T-helper 1 cell treated with Interleukin-12 subunit alpha and Interleukin-12 subunit beta and Interleukin-4 antibody, amounts not matched to agents 30 ng/mL and 1 ng/mL, for 36 hours (primary cell): ENCODE measurements around the gene FAM76A. TPM values are rescaled to one million over a fixed set of nuclear protein-coding genes. Genes with fewer than 3 reads are reported as not detected.

Experiments
- intact Hi-C: fragments of 100-400 bp; cut with micrococcal nuclease; formaldehyde crosslinking; loops from one replicate; pipeline ENCODE4 v1.15.1; 2024
- total RNA-seq: library from RNA; stranded (reverse); gene quantifications from 2 replicates; pipeline ENCODE4 v1.2.3, GENCODE V29; 2022

FAM76A gene
- total RNA-seq, 1 donor from 2014 or later: 15.5 TPM

GRCh38 chr1:27719286-27720251 lies 6.2 kb upstream of the FAM76A start:
- intact Hi-C loops: loop anchor here (1.0 to 5.0 kb wide), 2 partner anchors 50 to 97 kb away; no protein-coding TSS in a partner anchor

DNA sequence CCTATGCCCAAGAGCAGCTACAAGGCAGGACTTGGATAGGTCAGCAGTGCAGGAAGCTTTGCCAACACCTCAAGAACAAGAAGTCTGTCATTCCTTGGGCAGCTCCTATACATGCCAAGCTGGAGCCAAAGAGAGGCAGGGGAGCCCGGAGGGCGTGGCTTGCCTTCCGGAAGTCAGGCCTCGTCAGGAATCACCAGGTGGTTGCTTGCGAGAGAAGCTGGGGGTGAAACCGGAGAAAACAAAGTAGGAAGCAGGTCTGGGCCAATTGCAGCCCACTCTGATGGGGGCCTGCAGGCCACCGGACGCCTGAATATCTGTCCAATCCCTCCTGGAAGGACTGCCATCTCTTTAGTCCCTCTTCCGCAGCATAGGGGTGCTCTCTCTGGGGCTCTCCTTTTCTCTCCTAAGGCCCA lies 794 bp upstream of the FAM76A start:
- intact Hi-C loops: loop anchor here (1.0 to 5.0 kb wide), 13 partner anchors 47 to 1202 kb away; partner anchors contain the start of genes EYA3, IFI6, MAP3K6 and MED18

- intact Hi-C loops: loop anchor here (5.0 kb wide), 2 partner anchors 359 to 1201 kb away; partner anchors contain the start of gene MAP3K6
These were observed 648 bp downstream of the FAM76A start for GRCh38 chr1:27726173-27727044.

- intact Hi-C loops: loop anchor here (5.0 kb wide), 2 partner anchors 360 to 1200 kb away; partner anchors contain the start of gene MAP3K6
These were observed 1.4 kb downstream of the FAM76A start for GRCh38 chr1:27727126-27727525.

DNA sequence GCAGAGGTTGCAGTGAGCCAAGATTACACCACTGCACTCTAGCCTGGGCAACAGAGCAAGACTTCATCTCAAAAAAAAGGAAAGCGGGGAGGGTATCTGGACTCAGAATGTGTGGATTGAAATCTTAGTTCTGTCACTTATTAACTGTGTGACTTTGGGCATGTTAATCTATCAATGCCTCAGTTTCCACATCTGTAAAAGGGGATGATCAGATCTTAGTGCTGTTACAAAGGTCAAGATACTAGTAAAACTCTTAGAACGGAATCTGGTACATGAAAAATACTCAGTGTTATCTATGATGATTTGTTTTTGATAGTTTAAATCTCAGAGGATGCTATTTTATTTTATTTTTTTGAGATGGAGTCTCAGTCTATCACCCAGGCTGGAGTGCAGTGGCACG lies 10.5 kb downstream of the FAM76A start:
- intact Hi-C loops: no loop called here

DNA sequence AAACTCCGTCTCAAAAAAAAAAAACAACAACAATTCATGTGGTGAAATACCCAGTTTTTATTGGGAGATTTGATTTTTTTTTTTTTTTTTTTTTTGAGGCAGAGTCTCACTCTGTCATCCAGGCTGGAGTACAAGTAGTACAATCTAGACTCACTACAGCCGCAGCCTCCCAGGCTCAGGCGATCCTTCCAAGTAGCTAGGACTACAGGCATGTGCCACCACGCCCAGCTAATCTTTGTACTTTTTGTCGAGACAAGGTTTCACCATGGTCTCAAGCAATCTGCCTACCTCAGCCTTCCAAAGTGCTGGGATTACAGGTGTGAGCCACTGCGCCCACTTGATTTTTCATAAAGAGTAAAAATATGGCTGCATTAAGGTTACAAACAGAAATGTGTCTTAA lies 15.4 kb downstream of the FAM76A start:
- intact Hi-C loops: no loop called here

- intact Hi-C loops: no loop called here
These were observed 18.8 kb downstream of the FAM76A start for GRCh38 chr1:27744556-27744955.

DNA sequence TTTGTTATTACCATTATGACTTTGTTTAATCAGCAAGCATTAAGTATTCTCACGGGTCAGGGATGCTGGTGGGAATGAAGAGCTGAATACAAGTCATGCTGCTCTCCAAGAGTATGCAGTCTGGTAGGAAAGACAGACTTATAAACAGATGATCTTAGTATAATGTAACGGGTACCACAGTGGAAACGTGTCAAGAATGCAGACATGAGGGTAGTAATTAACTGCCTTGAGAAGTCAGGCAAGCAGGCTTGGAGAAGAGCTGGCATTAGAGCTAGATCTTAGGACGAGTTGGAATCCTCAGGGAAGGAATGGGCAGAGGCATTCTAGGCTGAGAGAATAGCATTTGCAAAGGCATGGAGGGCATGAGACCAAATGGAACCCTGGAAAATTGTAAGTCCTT lies 19.7 kb downstream of the FAM76A start:
- intact Hi-C loops: no loop called here

DNA sequence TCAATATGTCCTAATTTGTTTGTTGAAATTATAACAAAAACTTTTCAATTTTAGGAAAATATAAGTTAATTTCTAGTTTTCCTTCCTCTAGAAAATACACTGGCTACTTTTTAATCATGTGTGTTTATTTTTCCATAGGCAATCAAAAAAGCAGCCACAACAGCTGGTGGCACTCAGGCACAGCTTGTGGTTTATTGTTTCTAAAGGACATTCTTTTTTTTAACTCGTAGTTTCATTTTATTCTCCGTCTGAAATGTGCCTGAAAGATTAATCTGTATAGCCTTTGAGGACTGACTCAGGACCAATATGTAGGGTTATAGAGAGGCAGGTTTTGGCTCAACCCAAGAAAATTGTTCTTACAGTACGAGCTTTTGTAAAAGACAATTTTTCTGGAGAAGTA lies 26.6 kb downstream of the FAM76A start:
- intact Hi-C loops: no loop called here

- intact Hi-C loops: no loop called here
These were observed 29.5 kb downstream of the FAM76A start for GRCh38 chr1:27755286-27755685.

DNA sequence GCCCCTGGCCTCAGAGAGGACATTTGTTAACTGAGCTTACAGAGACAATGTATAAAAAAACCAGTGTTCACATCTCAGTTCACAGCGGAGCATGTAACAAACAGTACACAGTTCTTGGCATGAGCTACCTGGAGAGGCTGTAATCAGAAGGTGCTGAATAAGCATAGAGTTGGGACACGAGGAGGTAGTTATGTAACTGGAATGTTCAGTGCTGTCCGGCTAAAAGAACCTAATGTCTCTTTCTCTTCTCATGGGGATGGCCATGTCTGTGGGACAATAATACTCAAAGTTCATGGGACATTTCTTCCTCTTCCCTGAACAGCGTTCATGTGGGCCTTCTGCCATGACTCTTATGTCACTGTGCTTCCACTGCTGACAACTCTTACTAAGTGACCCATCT lies 30.1 kb downstream of the FAM76A start:
- intact Hi-C loops: no loop called here

GRCh38 chr1:27759236-27759635 lies 33.5 kb downstream of the FAM76A start:
- intact Hi-C loops: no loop called here

GRCh38 chr1:27760426-27760825 lies 34.7 kb downstream of the FAM76A start:
- intact Hi-C loops: no loop called here

- intact Hi-C loops: no loop called here
These were observed 36.3 kb downstream of the FAM76A start for GRCh38 chr1:27762033-27762432.

- intact Hi-C loops: no loop called here
These were observed 37.6 kb downstream of the FAM76A start for GRCh38 chr1:27763358-27763757.

DNA sequence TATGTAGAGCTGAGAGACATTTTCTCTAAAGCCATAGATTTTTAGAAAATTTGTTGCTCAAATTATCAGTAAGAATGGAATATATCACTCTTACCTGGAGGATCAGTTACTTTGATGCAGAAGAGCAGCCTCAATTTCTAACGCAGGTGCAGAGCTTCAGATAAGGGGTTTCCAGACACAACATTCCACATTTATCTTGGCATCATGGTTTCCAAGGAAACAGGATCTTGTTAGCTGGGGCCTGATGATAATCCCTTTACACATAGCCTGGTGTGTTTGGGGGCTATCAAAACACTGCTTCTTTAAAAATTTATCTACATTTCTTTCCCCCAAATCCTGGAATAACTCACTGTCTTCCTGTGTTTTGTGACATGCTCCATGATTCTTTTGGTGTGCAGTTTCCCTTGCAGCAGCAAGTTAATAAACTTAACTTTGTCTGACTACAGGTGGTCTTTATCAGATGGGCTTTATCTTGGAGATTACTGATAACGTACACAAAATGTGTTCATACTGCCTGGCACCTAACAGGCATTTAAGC lies 44.6 kb downstream of the FAM76A start:
- intact Hi-C loops: loop anchor here (5.0 kb wide), 2 partner anchors 477 to 812 kb away; no protein-coding TSS in a partner anchor

- intact Hi-C loops: loop anchor here (1.0 to 5.0 kb wide), 14 partner anchors 47 to 1867 kb away; partner anchors contain the start of genes AHDC1, DNAJC8, EYA3 and FAM76A
These were observed 46.5 kb downstream of the FAM76A start for GRCh38 chr1:27772036-27772931.

- intact Hi-C loops: loop anchor here (1.0 to 5.0 kb wide), 18 partner anchors 48 to 1868 kb away; partner anchors contain the start of genes AHDC1, DNAJC8, EYA3 and FAM76A
These were observed 47.4 kb downstream of the FAM76A start, which contains the start of gene STX12 for GRCh38 chr1:27772932-27773825. STX12 (plus strand) TSS chr1:27773219; CDS start chr1:27773308, 89 bp downstream.
